Tibial nerve (tissue), 4 donors: ENCODE data around the gene AKAP5.
"Not testable (repeated sequence)": the region's sequence is repeated elsewhere in the genome, so short reads cannot be mapped to it uniquely, and the experiment has no call there.

Experiments
- CTCF ChIP-seq, 5 experiments: fragments of 200-600 bp in 3 of 5; fragments of 450-650 bp in 2 of 5; sonication (generic) in 3 of 5; IDR thresholded peaks; one replicate each; pipeline ENCODE4 v1.5.1; 2016 to 2019; ENCODE audit warnings: antibody characterized with exemption in 5 of 5, mild to moderate bottlenecking in 3 of 5, moderate library complexity in 2 of 5
- EP300 ChIP-seq, 2 donors: sonication (generic); formaldehyde crosslinking; IDR thresholded peaks; one replicate each; pipeline ENCODE4 v1.6.1; 2017; ENCODE audit warnings: antibody characterized with exemption in 2 of 2, mild to moderate bottlenecking in 1 of 2
- POLR2A ChIP-seq, 2 donors: fragments of 450-650 bp; IDR thresholded peaks; one replicate each; pipeline ENCODE4 v1.6.1; 2017; ENCODE audit warnings: antibody characterized with exemption in 2 of 2, mild to moderate bottlenecking in 2 of 2, moderate library complexity in 2 of 2

GRCh38 chr14:64517667-64518066 lies 52.4 kb downstream of the AKAP5 start:
- not testable (repeated sequence) for TF ChIP-seq CTCF, POLR2A, EP300 (IDR thresholded peaks at IDR 0.05)
